ENCODE measurements around the gene DHCR7. TPM values are rescaled to one million over a fixed set of nuclear protein-coding genes. Genes with fewer than 3 reads are reported as not detected.
"Not testable (repeated sequence)": the region's sequence is repeated elsewhere in the genome, so short reads cannot be mapped to it uniquely, and the experiment has no call there.

Gene DHCR7
- total and polyA plus RNA-seq, 9 donors, result 25.3 to 264 (median 51.1) TPM

DNA sequence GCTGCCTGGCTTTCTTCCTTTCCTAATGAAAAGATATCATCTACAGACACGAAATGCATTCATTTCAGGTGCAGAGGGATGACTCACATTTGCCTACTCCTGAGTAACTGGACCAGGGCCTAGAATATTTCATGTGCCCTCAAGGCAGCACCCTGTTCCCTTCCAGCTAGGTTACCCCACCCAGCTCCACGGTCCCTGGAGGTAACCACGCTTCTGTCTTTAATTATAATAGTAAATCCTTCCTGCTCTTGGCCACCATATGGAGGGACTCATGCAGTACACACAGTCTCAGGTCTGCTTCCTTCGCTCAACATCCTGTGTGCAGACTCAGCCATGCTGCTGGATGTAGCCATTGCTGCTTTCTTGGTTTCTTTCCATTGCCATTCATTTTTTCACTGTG lies 22.3 kb downstream of the DHCR7 start:
- H3K4me3 ChIP-seq, result no peak overlapping the region
- DNase-seq, result no peak
- TF ChIP-seq EP300 (IDR thresholded peaks at IDR 0.05), result no peak
- TF ChIP-seq, protein P1, sequence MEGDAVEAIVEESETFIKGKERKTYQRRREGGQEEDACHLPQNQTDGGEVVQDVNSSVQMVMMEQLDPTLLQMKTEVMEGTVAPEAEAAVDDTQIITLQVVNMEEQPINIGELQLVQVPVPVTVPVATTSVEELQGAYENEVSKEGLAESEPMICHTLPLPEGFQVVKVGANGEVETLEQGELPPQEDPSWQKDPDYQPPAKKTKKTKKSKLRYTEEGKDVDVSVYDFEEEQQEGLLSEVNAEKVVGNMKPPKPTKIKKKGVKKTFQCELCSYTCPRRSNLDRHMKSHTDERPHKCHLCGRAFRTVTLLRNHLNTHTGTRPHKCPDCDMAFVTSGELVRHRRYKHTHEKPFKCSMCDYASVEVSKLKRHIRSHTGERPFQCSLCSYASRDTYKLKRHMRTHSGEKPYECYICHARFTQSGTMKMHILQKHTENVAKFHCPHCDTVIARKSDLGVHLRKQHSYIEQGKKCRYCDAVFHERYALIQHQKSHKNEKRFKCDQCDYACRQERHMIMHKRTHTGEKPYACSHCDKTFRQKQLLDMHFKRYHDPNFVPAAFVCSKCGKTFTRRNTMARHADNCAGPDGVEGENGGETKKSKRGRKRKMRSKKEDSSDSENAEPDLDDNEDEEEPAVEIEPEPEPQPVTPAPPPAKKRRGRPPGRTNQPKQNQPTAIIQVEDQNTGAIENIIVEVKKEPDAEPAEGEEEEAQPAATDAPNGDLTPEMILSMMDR (IDR thresholded peaks at IDR 0.05), result no peak
- H3K4me1 ChIP-seq (ENCODE audit: insufficient read depth), result peaks cover 6% of the 10 kb centered on the region
- no peaks in the 10 kb centered on the region for H3K27me3 ChIP-seq
- 68 to 82% (median 78%) methylated on average over 4 of the region's 4 CpGs for WGBS, 3 donors
- H3K9me3 ChIP-seq, result no peaks in the 10 kb centered on the region
- intact Hi-C loops (cut with DNase I), result no loop called here
- H3K36me3 ChIP-seq, result no peaks in the 10 kb centered on the region
- H3K27ac ChIP-seq, result no peak overlapping the region

DNA sequence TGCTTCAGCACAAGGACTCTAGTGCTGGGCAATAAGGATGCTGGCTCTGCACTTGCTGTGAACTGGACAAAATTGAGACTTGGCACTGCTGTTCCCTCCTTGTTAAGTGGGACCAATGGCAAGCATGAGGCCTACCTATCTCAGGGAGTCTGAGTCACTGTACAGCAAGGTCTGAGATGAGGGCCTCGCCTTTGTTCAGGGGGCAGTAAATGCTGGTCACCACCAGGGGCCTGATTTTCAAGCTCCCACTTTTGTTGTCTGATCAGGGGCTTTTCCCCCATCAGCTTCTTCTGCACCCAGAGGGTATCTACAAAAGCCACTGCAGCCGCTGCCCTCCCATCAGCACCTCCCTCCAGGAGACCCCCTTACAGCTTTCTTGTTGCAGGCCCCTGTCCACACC lies 22.8 kb downstream of the DHCR7 start:
- H3K27ac ChIP-seq, result no peak overlapping the region
- no peaks in the 10 kb centered on the region for H3K27me3 ChIP-seq
- no peaks in the 10 kb centered on the region for H3K9me3 ChIP-seq
- no peak for TF ChIP-seq POLR2A (IDR thresholded peaks at IDR 0.05)
- TF ChIP-seq, protein P1 (IDR thresholded peaks at IDR 0.05), result no peak
- TF ChIP-seq EP300 (IDR thresholded peaks at IDR 0.05), result no peak
- peaks cover 6% of the 10 kb centered on the region for H3K4me1 ChIP-seq (ENCODE audit: insufficient read depth)
- no peaks in the 10 kb centered on the region for H3K36me3 ChIP-seq
- H3K4me3 ChIP-seq, result no peak overlapping the region
- 91 to 94% (median 91%) methylated on average over 2 of the region's 2 CpGs for WGBS, 3 donors
- DNase-seq, result no peak
- intact Hi-C loops (cut with DNase I), result no loop called here

DNA sequence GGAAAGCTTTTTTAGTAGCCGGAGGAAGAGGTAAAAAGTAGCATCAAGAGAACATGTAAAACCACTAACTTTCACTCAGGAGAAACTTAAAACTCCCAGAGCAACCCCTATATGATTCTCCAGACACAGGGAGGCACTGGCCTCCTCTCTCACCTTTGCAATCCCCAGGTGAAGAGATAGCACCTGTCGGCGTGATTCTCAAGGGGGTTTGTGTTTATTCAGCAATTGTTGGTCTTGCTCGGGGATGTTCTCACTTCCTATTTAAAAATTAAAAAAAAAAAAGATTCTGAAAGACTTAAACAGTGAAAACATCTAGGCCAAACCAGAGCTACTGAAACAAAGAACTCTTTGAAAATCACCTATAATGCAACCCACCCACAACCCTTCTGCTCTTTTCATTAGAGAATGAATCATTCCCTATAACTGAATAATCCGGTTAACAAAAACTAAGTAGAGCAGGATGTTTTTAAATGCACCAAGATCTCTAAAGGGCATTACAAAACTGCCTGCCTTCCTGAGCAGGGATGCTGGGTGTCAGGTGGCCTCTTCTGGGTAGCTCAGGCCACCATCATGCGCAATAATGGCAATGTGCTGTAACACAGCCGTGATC lies 24.9 kb downstream of the DHCR7 start:
- intact Hi-C loops (cut with DNase I), result no loop called here
- no peaks in the 10 kb centered on the region for H3K36me3 ChIP-seq
- no peaks in the 10 kb centered on the region for H3K27me3 ChIP-seq
- TF ChIP-seq, protein P1 (IDR thresholded peaks at IDR 0.05), result no peak
- no peak for TF ChIP-seq POLR2A (IDR thresholded peaks at IDR 0.05)
- no peak for TF ChIP-seq EP300 (IDR thresholded peaks at IDR 0.05)
- H3K9me3 ChIP-seq, result no peaks in the 10 kb centered on the region
- no peak overlapping the region for H3K27ac ChIP-seq
- 74 to 85% (median 78%) methylated on average over 7 of the region's 7 CpGs for WGBS, 3 donors
- DNase-seq, result no peak
- no peak overlapping the region for H3K4me3 ChIP-seq
- H3K4me1 ChIP-seq (ENCODE audit: insufficient read depth), result no peaks in the 10 kb centered on the region

DNA sequence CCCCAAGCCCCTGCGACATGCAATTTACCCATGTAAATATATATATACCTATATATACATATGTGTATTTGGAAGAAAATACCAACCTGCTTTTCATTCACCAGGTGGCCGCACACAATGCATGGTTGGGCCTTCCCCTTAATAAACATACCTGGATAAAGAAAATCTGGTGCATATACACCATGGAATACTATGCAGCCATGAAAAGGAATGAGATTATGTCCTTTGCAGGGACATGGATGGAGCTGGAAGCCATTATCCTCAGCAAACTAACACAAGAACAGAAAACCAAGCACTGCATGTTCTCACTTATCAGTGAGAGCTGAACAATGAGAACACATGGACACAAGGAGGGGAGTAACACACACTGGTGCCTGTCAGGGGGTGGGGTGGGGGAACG lies 25.9 kb downstream of the DHCR7 start:
- intact Hi-C loops (cut with DNase I); H3K9me3 ChIP-seq; H3K27ac ChIP-seq; DNase-seq; H3K4me3 ChIP-seq; H3K27me3 ChIP-seq; H3K36me3 ChIP-seq; H3K4me1 ChIP-seq (ENCODE audit: insufficient read depth): not testable (repeated sequence)
- 91 to 96% (median 93%) methylated on average over 3 of the region's 3 CpGs for WGBS, 3 donors

- H3K27me3 ChIP-seq, result no peaks in the 10 kb centered on the region
- no peaks in the 10 kb centered on the region for H3K9me3 ChIP-seq
- TF ChIP-seq POLR2A (IDR thresholded peaks at IDR 0.05), result no peak
- TF ChIP-seq, protein P1 (IDR thresholded peaks at IDR 0.05), result no peak
- TF ChIP-seq EP300 (IDR thresholded peaks at IDR 0.05), result no peak
- no peaks in the 10 kb centered on the region for H3K4me1 ChIP-seq (ENCODE audit: insufficient read depth)
- intact Hi-C loops (cut with DNase I), result no loop called here
- no peaks in the 10 kb centered on the region for H3K36me3 ChIP-seq
- H3K27ac ChIP-seq, result no peak overlapping the region
- DNase-seq, result no peak
- WGBS, 3 donors, result 48 to 75% (median 58%) methylated on average over 12 of the region's 12 CpGs
- H3K4me3 ChIP-seq, result no peak overlapping the region
Observed at GRCh38 chr11:71421392-71421950, 26.7 kb downstream of the DHCR7 start.

Measured in ovary (tissue), 9 donors.